GM23338 (cell line): ENCODE data around the gene ARHGAP28.

Experiments
- CREB1 ChIP-seq: fragments of 250-450 bp; sonication (Bioruptor Pico); IDR thresholded peaks from 2 replicates; pipeline ENCODE4 v1.5.0; 2020; ENCODE audit warnings: low read depth, mild to moderate bottlenecking, moderate library complexity
- EZH2 ChIP-seq: fragments of 200-600 bp; sonication (generic); IDR thresholded peaks from one replicate; pipeline ENCODE4 v1.8.0; 2017; ENCODE audit warnings: antibody characterized with exemption, mild to moderate bottlenecking, low read depth; ENCODE audit not compliant: unreplicated experiment
- EZH2phosphoT487 ChIP-seq: fragments of 200-600 bp; sonication (generic); IDR thresholded peaks from one replicate; pipeline ENCODE4 v1.8.1; 2018; ENCODE audit warnings: antibody characterized with exemption; ENCODE audit not compliant: unreplicated experiment
- JUNB ChIP-seq: IDR thresholded peaks from one replicate; pipeline ENCODE4 v1.6.1; 2016; ENCODE audit warnings: antibody characterized with exemption; ENCODE audit not compliant: unreplicated experiment
- POLR2AphosphoS5 ChIP-seq: IDR thresholded peaks from 2 replicates; pipeline ENCODE4 v1.6.1; 2016; ENCODE audit warnings: antibody characterized with exemption, low read depth
- ZNF331 ChIP-seq: fragments of 250-450 bp; sonication (Bioruptor Pico); IDR thresholded peaks from 2 replicates; pipeline ENCODE4 v1.5.0; 2020; ENCODE audit warnings: low read depth, mild to moderate bottlenecking, moderate library complexity
- TF ChIP-seq, protein P1 (sequence below), 2 experiments: fragments of 200-600 bp in 1 of 2; sonication (generic) in 1 of 2; conservative IDR thresholded peaks; 2 replicates each; pipeline versions ENCODE4 v1.5.1 to v1.6.1; 2016 to 2017; ENCODE audit warnings: antibody characterized with exemption in 2 of 2, low read depth in 2 of 2, mild to moderate bottlenecking in 2 of 2, moderate library complexity in 1 of 2
- TF ChIP-seq, protein P2 (sequence below): IDR thresholded peaks from one replicate; pipeline ENCODE4 v1.6.1; 2018; ENCODE audit warnings: antibody characterized with exemption; ENCODE audit not compliant: unreplicated experiment

DNA sequence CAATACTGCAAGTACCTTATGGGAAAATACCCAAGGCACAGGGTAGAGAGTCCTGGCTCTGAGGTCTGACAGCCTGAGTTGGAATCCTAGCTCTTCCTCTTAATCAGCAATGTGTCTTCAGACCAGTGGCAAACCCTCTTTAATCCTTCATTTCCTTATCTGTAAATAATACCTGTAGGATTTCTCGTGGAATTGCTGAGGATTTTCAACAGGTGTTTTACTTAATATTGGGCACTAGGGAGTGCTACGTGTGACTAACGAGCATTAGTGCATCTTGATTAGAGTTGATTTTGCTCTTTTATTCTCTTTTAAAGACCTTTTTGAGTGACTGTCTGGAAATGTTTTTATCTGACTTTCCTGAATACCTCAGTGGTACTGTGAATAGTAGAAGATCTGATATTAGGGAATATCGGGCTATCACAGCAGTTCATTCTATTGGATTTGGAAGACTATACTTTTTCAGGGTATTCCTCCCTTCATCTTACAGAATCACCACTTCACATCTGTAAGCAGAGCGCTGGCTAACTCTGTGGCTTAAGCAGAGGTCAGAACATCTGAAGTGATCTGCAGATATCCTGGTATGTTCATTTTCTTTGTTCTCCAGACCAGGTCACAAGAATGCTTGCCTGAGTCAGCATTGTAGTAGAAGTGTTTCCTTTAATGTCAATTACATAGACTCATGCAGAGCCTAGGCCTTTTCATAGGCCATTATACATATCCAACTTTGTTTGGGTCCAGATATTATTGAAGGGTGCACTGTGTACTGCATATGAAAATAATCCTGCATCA lies 49.1 kb downstream of the ARHGAP28 start:
- TF ChIP-seq, protein P1, sequence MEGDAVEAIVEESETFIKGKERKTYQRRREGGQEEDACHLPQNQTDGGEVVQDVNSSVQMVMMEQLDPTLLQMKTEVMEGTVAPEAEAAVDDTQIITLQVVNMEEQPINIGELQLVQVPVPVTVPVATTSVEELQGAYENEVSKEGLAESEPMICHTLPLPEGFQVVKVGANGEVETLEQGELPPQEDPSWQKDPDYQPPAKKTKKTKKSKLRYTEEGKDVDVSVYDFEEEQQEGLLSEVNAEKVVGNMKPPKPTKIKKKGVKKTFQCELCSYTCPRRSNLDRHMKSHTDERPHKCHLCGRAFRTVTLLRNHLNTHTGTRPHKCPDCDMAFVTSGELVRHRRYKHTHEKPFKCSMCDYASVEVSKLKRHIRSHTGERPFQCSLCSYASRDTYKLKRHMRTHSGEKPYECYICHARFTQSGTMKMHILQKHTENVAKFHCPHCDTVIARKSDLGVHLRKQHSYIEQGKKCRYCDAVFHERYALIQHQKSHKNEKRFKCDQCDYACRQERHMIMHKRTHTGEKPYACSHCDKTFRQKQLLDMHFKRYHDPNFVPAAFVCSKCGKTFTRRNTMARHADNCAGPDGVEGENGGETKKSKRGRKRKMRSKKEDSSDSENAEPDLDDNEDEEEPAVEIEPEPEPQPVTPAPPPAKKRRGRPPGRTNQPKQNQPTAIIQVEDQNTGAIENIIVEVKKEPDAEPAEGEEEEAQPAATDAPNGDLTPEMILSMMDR (conservative IDR thresholded peaks at IDR 0.05; ENCODE audit: low read depth in 2 of 2): peak; percentile 17 to 21; a peak in 2 of 4 replicates
- TF ChIP-seq CREB1 (CRISPR knock-in tag) (no peak), EZH2phosphoT487 (no peak), ZNF331 (CRISPR knock-in tag) (no peak), POLR2AphosphoS5 (no peak), EZH2 (no peak), JUNB (no peak)
- TF ChIP-seq, protein P2, sequence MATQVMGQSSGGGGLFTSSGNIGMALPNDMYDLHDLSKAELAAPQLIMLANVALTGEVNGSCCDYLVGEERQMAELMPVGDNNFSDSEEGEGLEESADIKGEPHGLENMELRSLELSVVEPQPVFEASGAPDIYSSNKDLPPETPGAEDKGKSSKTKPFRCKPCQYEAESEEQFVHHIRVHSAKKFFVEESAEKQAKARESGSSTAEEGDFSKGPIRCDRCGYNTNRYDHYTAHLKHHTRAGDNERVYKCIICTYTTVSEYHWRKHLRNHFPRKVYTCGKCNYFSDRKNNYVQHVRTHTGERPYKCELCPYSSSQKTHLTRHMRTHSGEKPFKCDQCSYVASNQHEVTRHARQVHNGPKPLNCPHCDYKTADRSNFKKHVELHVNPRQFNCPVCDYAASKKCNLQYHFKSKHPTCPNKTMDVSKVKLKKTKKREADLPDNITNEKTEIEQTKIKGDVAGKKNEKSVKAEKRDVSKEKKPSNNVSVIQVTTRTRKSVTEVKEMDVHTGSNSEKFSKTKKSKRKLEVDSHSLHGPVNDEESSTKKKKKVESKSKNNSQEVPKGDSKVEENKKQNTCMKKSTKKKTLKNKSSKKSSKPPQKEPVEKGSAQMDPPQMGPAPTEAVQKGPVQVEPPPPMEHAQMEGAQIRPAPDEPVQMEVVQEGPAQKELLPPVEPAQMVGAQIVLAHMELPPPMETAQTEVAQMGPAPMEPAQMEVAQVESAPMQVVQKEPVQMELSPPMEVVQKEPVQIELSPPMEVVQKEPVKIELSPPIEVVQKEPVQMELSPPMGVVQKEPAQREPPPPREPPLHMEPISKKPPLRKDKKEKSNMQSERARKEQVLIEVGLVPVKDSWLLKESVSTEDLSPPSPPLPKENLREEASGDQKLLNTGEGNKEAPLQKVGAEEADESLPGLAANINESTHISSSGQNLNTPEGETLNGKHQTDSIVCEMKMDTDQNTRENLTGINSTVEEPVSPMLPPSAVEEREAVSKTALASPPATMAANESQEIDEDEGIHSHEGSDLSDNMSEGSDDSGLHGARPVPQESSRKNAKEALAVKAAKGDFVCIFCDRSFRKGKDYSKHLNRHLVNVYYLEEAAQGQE: no peak
